ENCODE results near the gene RNF17.

The RNF17 gene

GRCh38 chr13:24921003-24921402, 157.0 kb downstream of the RNF17 start:
- Histone ChIP-seq H3K27ac (replicated peaks) (no peak overlapping the region), H3K27me3 (ENCODE audit: insufficient read depth, poor library complexity, severe bottlenecking) (no peaks in the 10 kb centered on the region), H3K4me3 (replicated peaks; ENCODE audit: insufficient read depth, low read length) (no peak overlapping the region)
- TF ChIP-seq, protein P1, sequence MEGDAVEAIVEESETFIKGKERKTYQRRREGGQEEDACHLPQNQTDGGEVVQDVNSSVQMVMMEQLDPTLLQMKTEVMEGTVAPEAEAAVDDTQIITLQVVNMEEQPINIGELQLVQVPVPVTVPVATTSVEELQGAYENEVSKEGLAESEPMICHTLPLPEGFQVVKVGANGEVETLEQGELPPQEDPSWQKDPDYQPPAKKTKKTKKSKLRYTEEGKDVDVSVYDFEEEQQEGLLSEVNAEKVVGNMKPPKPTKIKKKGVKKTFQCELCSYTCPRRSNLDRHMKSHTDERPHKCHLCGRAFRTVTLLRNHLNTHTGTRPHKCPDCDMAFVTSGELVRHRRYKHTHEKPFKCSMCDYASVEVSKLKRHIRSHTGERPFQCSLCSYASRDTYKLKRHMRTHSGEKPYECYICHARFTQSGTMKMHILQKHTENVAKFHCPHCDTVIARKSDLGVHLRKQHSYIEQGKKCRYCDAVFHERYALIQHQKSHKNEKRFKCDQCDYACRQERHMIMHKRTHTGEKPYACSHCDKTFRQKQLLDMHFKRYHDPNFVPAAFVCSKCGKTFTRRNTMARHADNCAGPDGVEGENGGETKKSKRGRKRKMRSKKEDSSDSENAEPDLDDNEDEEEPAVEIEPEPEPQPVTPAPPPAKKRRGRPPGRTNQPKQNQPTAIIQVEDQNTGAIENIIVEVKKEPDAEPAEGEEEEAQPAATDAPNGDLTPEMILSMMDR (IDR thresholded peaks at IDR 0.05; ENCODE audit: insufficient read depth, low read length): no peak
- TF ChIP-seq GABPA (IDR thresholded peaks at IDR 0.05; ENCODE audit: low read depth): no peak
- TF ChIP-seq SPI1 (IDR thresholded peaks at IDR 0.05; ENCODE audit: borderline replicate concordance, low read depth): no peak
- TF ChIP-seq, protein P2, sequence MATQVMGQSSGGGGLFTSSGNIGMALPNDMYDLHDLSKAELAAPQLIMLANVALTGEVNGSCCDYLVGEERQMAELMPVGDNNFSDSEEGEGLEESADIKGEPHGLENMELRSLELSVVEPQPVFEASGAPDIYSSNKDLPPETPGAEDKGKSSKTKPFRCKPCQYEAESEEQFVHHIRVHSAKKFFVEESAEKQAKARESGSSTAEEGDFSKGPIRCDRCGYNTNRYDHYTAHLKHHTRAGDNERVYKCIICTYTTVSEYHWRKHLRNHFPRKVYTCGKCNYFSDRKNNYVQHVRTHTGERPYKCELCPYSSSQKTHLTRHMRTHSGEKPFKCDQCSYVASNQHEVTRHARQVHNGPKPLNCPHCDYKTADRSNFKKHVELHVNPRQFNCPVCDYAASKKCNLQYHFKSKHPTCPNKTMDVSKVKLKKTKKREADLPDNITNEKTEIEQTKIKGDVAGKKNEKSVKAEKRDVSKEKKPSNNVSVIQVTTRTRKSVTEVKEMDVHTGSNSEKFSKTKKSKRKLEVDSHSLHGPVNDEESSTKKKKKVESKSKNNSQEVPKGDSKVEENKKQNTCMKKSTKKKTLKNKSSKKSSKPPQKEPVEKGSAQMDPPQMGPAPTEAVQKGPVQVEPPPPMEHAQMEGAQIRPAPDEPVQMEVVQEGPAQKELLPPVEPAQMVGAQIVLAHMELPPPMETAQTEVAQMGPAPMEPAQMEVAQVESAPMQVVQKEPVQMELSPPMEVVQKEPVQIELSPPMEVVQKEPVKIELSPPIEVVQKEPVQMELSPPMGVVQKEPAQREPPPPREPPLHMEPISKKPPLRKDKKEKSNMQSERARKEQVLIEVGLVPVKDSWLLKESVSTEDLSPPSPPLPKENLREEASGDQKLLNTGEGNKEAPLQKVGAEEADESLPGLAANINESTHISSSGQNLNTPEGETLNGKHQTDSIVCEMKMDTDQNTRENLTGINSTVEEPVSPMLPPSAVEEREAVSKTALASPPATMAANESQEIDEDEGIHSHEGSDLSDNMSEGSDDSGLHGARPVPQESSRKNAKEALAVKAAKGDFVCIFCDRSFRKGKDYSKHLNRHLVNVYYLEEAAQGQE (IDR thresholded peaks at IDR 0.05; ENCODE audit: insufficient replicate concordance, low read depth): no peak
- no peak for DNase-seq (ENCODE audit: low read depth in 1 of 2, low spot score in 1 of 2)

GRCh38 chr13:24921881-24922280, 157.9 kb downstream of the RNF17 start:
- Histone ChIP-seq H3K4me3 (replicated peaks; ENCODE audit: insufficient read depth, low read length) (peak overlapping the region; percentile 89), H3K27me3 (ENCODE audit: insufficient read depth, poor library complexity, severe bottlenecking) (no peaks in the 10 kb centered on the region), H3K27ac (replicated peaks) (peak overlapping the region; percentile 85)
- no peak for DNase-seq (ENCODE audit: low read depth in 1 of 2, low spot score in 1 of 2)
- TF ChIP-seq SPI1 (IDR thresholded peaks at IDR 0.05; ENCODE audit: borderline replicate concordance, low read depth): no peak

DNA sequence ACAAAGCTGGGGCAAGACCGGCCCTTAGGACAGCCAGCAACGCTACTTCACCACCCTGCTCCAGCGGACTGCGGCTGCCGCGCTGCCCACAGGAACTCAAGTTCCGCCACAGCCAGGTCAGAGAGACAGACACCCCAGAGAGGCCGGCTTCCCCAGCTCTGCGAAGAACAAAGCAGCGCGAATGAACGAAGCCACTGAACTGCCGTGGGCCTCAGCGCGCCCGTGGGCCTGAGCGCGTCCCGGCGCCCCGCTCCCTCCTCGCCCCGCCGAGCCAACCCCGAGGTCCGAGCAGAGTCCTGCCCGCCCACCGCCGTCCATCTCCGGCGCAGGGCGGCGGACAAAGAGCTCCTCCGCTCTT, 158.4 kb downstream of the RNF17 start:
- H3K27me3 ChIP-seq (ENCODE audit: insufficient read depth, poor library complexity, severe bottlenecking): no peaks in the 10 kb centered on the region
- TF ChIP-seq GABPA (IDR thresholded peaks at IDR 0.05; ENCODE audit: low read depth) (no peak), SPI1 (IDR thresholded peaks at IDR 0.05; ENCODE audit: borderline replicate concordance, low read depth) (no peak), POLR2AphosphoS5 (IDR thresholded peaks at IDR 0.05; ENCODE audit: low read depth) (no peak)
- TF ChIP-seq, protein P1 (IDR thresholded peaks at IDR 0.05; ENCODE audit: insufficient read depth, low read length): no peak
- TF ChIP-seq, protein P2 (IDR thresholded peaks at IDR 0.05; ENCODE audit: insufficient replicate concordance, low read depth): no peak
- peak in 1 of 2 experiments; percentile 57 for DNase-seq (ENCODE audit: low read depth in 1 of 2, low spot score in 1 of 2)
- peak overlapping the region; percentile 89 for H3K4me3 ChIP-seq (replicated peaks; ENCODE audit: insufficient read depth, low read length)
- peak overlapping the region; percentile 85 for H3K27ac ChIP-seq (replicated peaks)

GRCh38 chr13:24922745-24923591, 159.0 kb downstream of the RNF17 start:
- DNase-seq (ENCODE audit: low read depth in 1 of 2, low spot score in 1 of 2): peak; percentile 90 to 99
- Histone ChIP-seq H3K27me3 (ENCODE audit: insufficient read depth, poor library complexity, severe bottlenecking) (no peaks in the 10 kb centered on the region), H3K4me3 (replicated peaks; ENCODE audit: insufficient read depth, low read length) (peak overlapping the region; percentile 89), H3K27ac (replicated peaks) (peak overlapping the region; percentile 85)
- TF ChIP-seq POLR2AphosphoS5 (IDR thresholded peaks at IDR 0.05; ENCODE audit: low read depth): peak; percentile 92
- peak; percentile 30; the same call in 1 of the 2 replicates for TF ChIP-seq GABPA (IDR thresholded peaks at IDR 0.05; ENCODE audit: low read depth)
- TF ChIP-seq SPI1 (IDR thresholded peaks at IDR 0.05; ENCODE audit: borderline replicate concordance, low read depth): no peak; the same call in 1 of the 2 replicates
- TF ChIP-seq, protein P1 (IDR thresholded peaks at IDR 0.05; ENCODE audit: insufficient read depth, low read length): no peak
- TF ChIP-seq, protein P2 (IDR thresholded peaks at IDR 0.05; ENCODE audit: insufficient replicate concordance, low read depth): peak; percentile 48

Measured in HL-60 (cell line).